EH (cell line): ENCODE measurements around the gene RRP36.
A peak's percentile ranks its signal among the peaks of the same experiment; 100 is the strongest.

ENCODE experiments used
- DNase-seq: peaks from one replicate; pipeline ENCODE4 v3.0.0-alpha.2; 2015; ENCODE audit warnings: low read depth

Gene RRP36

GRCh38 chr6:43070028-43070632 lies 48.7 kb downstream of the RRP36 start:
- DNase-seq, result peak; percentile 77

- DNase-seq, result peak; percentile 68
Observed at GRCh38 chr6:43074847-43075669, 53.6 kb downstream of the RRP36 start.

- DNase-seq, result peak; percentile 70
Observed at GRCh38 chr6:43075670-43076463, 54.4 kb downstream of the RRP36 start, which contains the start of gene PTK7. TSS of gene PTK7 (plus strand) at chr6:43076314. CDS start at chr6:43076489, 175 bp downstream.

GRCh38 chr6:43076464-43077332 lies 55.3 kb downstream of the RRP36 start:
- DNase-seq, result peak; percentile 67

GRCh38 chr6:43077333-43077809 lies 55.9 kb downstream of the RRP36 start:
- no peak for DNase-seq

- DNase-seq, result peak; percentile 91
Observed at GRCh38 chr6:43077981-43078511, 56.6 kb downstream of the RRP36 start.

- peak; percentile 97 for DNase-seq
Observed at GRCh38 chr6:43078691-43079090, 57.3 kb downstream of the RRP36 start.
